Brain pericyte (primary cell): ENCODE results near the gene PCSK4.

ENCODE experiments used
- DNase-seq: peaks from one replicate; pipeline ENCODE4 v3.0.0-alpha.2; 2012; ENCODE audit warnings: low read depth, low spot score

The PCSK4 gene

DNA sequence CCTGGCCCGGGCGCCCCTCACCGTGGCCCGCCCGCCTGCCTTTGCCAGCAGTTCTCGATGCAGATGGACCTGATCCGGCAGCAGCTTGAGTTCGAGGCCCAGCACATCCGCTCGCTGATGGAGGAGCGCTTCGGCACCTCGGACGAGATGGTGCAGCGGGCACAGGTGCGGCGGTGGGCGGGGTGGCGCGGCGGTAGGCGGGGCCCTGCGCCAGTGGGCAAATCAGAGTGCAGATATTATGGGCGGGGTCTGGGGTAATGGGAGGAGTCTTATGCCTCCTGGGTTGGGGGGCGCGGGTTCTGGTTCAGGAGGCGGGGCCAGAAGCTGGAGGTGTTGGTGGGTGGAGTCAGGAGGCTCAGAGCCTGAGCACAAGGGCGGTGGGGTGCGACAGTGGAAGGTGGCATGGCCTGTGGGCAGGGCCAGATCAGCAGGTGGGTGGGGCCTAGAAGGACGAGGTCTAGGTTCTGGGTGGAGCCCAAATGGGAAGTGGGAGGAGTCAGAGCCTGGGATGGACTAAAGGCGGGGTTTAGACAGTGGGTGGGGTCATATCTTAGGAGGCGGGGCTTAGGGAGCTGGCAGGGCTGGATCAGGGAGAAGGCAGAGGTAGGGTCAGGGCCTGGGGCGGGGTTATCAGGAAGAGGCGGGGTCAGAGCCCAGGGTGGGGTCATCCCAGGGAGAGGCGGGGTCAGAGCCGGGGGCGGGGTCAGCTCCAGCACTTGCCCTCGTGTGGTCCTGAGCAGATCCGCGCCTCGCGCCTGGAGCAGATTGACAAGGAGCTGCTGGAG is 34.6 kb downstream of the PCSK4 start:
- DNase-seq = no peak

DNA sequence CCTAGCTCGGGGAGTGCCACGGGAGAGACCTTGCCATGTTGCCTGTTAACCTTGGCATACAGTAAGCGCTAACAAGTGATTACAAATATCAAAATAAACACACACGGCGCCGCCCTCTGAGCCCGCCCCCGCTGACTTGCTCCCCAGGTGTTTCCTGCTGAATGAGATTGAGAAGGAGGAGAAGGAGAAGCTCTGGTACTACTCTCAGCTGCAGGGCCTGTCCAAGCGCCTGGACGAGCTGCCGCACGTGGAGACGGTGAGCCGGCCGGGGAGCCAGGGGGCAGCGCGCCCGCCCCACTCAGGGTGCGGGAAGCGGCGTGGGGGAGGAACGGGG is 35.2 kb downstream of the PCSK4 start:
- DNase-seq = no peak

DNA sequence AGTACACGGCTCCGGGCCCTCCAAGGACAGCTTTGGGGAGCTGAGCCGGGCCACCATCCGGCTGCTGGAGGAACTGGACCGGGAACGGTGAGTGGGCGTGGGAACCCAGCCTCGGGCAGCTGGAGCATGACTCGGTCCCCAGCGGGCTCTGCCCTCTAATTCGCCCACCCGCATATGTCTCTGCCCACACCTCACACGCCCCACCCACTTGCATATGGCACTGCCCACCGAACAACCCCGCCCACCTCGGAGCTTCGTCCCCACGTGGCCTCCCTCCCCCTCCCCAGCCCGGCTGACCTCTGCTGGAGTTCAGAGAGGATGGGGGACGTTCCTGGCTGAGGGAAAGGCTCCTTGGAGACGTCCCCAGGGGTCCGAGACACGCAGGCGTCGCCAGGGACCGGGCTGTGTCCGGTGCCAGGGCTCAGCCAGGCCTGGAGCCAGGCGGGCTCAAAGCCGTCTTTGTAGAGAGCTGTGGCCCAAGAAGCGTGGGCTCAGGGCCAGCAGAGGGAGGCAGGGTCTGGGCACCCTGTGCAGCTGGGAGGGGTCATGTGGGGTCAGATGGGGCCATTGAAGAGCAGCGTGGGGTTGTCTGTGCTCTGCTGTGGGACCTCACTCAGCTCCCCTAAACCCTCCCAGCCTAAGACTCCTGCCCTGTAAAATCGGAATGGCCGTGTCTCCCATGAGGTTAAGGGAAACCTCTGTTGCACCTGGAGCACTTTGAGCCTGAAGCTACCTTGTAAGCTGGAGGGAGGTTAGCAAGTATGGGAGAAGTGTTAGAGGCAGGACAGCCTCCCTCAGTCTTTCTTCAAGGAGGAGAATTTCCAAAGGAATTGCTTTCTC is 36.4 kb downstream of the PCSK4 start:
- DNase-seq = no peak

DNA sequence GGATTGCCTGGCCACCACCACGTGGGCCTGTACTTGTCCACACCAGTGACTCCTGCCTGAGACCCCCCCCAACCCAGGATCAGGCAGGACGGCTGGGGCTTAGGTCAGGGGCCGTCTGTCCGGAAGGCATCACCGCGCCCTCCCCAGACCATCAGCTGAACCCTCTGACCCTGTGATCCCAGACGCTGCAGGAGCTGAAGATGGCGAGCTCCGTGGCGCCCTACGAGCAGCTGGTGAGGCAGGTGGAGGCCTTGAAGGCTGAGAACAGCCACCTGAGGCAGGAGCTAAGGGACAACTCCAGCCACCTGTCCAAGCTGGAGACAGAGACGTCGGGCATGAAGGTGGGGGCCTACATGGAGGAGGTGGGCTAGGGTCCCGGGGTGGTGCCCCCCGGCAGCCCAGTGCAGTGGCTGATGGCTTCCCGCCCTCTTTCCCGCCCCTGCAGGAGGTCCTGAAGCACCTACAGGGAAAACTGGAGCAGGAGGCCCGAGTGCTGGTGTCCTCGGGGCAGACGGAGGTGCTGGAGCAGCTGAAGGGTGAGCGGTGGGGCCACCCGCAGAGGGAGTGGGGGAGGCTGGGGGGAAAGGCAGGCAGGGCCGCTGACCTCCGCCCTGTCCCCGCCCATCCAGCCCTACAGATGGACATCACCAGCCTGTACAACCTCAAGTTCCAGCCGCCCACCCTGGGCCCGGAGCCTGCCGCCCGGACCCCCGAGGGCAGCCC is 37.2 kb downstream of the PCSK4 start:
- no peak for DNase-seq

DNA sequence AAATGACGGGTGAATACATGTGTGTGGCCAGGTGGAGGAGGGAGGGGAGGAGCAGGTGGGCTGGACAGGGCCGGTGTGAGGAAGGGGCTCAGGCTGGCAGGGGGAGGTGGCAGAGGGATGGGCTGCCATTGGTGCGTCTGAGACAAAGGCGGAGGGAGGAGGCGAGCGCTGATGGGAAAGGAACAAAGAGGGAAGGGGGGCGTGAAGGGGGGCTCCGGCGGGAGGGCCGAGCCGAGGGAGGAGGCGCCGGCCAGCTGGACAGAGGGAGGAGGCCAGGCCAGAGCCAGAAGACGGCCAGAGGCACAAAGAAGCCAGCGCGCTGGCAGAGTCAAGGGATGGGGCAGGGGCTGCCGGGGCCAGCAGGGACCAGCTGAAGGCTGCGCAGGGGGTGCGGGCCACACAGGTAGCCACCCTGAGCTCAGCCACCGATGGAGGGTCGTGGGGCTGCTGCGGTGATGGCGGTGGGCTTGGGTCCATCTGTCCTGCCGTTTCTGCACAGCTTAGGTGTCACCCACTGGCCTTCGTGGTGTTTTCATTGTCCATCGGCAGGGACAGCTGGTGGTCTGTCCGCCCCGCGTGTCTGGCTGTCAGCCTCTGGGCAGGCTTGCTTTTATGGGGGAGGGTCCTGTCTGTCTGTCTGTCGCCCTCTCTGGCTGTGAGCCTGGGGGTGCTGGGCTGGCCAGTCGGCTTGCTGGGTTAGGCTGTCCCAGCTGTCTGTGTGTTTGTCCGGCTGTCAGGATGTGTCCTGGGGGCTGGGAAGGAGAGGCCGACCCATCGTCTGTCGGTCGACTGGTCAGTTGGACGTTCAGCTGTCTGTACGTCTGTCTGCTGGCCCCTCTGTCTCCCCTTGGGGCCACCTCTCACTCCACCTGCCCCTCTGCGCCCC is 38.0 kb downstream of the PCSK4 start:
- no peak for DNase-seq

DNA sequence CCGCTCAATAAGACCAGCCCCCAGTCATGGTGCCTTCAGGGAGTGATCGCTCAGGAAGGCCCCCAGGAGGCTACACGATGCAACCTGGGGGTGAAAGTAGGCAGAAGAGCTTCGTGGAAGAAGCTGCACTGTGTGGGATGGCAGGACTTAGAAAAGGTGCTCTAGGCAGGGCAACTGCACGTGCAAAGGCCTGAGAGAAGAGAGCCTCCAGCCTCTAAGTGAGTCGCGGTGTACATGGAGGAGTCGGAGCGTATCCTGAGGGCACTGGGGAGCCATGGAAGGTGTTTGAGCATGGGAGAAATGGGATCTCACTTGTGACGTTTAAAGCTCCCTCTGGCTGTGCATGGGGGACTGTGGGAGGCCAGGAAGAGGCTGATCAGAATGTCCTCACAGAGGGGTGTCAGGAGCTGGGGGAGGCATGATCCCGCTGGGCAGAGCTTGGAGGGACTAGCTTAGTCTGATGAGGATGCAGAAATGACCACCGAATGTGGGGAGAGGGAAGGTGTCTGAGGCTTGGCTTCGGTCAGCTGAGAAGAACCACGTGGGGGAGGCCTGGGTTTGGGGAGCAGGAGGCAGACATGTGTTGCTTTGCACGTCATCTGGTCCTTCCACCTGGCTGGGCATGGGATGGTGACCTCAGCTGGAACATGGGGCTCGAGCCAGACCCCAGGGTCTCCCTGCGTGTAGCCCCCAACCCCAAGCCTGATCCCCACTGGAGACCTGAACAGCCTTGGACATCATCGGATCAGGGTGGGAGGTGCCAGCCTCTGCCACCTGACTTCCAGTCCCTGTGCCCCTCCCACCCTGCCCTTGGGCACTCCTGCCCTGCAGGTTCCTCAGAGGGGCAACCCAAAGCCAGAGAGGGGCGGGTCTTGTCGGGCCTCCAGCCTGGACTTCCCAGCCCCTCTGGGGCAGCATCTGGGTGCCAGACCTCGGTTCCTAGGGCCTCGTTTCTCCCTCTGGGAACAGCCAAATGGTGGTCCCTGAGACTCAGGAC is 39.1 kb downstream of the PCSK4 start:
- no peak for DNase-seq

DNA sequence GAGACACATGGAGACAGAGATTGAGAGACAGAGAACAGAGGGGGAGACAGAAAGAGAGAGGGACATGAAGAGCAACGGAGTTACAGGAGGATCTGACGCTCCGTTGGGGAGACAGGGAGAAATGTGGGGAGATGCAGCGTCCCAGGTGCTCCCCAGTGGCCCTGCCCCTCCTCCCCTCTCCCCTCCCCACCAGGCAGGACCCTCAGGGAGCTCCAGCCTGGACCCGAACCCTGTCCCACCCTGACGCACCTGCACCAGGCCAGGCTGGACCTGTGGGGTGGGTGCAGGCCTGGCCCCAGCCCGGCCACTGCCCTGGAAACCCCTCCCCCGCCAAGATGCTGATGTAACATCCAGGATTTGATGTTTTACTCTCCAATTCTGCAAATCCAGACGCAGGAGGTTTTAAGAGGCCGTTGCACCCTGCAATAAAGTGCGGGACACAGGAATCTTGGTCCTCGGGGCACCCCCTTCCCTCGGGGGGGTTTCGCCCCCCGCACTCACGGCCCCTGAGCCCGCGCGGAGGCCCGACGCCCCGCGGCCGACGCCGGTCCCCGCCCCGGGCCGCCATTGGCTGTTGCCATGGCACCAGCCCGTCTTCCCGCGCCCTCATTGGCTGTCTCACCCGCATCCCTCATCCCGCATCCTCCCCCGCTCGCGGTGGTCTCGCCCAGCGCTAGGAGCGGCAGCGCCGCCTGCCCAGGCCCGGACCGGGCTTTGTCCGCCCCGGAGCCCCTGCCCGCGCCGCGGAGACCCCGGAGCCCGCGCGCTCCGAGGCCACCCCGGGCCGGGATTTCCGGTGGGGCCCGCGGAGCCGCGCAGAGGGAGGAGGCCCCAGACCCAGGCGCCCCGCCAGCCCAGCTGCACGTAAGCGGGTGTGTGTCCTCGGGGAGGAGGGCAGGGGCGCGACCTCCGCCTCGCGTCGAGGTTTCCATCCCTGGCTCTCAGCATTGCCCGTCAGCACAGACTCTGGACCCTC is 40.4 kb downstream of the PCSK4 start, which contains the start of gene APC2:
APC2 (plus strand) TSS at position 655 of the 976 bp plus-strand sequence. CDS start 2,881 bp downstream, outside the sequence.
- no peak for DNase-seq

DNA sequence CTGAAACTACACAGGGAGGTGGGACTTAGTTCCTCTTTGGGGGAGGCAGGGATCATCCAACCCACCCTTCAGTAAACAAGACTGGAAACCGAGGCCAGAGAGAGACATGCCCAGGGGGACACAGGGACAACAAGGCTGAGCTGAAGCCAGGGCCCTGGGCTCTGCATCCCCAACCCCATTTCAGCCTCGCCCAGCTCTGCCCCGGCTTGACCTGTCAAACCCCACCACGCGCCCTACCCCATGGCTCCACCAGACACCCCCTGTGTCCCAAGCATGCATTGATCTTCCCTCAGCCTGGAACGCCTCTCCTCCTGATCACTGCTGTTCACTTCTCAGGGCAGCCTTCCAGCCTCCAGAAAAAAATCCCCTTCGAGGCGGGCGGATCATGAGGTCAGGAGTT is 42.2 kb downstream of the PCSK4 start:
- DNase-seq = no peak

DNA sequence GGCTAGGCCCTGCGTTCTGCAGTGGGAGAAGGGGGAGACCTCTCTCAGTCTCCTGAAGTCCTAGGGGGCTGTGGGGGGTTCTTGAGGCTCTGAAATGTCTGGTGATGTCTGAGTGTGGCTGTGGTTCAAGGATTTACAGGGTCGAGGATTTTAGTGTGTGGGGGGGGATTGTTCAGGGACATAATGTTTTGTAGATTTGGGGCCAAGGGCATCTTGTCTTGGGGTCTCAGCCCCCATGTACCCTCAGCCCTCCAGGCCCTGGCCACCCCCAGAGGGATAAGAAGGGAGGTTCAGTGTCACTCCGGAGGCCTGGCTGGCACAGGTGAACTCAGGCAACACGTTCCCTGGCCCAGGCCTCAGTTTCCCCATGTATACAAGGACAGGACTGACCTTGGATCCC is 42.6 kb downstream of the PCSK4 start:
- DNase-seq = no peak

DNA sequence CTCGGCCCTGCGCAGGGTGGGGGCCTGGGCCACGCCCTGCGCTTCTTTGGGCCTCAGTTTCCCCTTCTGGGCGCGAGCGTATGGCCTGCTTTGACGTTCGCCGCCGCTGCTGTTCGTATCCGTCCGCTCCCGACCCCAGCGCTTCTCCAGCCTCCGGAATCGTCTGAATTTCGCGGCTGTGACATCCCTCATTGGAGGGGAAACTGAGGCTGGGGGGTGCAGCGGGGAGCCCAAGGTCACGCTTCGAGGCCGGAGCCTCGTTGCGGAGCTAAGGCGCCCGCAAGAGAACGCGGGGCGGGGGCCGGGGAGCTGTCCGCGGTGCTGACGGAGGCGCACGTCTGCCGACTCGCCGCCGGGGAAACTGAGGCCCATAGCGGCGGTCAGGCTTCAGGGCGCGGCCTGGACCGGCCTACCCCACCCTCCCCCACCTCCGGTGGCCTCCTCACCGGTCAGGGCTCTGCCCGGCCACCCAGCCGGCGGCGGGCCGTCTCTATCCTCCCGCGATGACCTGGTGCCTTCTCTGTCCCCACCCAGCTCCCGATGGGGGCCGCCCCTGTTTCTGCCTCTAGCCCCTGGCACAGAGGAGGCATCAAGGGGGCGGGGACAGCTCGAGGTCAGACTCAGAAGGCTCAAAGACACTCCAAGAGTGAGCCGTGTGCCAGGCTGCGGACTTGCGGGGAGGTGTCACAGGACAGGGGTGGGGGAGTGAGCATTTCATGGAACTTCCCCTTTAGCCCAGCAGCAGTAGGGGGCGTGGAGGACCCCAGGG is 43.3 kb downstream of the PCSK4 start:
- no peak for DNase-seq

DNA sequence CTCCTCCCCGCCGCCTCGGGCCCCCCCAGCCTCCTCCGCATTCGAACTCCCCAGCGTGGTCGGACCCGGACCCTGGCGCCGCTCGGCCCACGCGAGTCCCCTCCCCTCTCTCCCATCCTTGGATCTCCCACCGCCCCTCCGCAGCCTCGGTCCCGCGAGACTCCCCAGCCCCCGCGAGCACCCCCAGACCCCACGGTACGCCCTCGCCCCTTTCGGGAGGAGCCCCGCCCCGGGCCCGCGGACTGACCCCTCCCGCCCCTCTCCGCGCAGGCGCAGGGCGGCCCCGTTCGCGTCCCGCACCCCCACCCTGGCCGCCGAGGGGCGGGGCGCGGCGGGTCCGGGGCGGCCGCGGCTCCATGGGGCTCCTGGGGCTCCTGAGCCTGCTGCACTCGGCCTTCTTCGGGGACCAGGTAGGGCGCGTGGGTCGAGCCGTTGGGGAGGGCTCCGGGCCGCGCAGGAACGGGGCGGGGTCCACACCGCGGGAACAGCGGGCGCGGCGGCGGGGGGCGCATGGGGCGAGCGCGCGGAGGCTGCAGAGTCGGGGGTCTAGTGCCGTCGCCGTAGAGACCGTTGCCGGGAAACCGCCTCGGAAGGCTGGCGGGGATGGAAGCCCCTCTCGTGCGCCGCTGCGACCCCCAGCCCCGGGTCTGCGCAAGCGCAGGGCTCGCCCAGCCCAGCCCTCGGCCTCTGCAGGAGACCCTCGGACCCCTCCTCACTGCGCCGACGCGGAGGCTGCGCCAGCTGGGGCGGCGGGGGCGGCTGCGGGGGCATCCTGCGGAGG is 44.0 kb downstream of the PCSK4 start:
- DNase-seq = no peak

DNA sequence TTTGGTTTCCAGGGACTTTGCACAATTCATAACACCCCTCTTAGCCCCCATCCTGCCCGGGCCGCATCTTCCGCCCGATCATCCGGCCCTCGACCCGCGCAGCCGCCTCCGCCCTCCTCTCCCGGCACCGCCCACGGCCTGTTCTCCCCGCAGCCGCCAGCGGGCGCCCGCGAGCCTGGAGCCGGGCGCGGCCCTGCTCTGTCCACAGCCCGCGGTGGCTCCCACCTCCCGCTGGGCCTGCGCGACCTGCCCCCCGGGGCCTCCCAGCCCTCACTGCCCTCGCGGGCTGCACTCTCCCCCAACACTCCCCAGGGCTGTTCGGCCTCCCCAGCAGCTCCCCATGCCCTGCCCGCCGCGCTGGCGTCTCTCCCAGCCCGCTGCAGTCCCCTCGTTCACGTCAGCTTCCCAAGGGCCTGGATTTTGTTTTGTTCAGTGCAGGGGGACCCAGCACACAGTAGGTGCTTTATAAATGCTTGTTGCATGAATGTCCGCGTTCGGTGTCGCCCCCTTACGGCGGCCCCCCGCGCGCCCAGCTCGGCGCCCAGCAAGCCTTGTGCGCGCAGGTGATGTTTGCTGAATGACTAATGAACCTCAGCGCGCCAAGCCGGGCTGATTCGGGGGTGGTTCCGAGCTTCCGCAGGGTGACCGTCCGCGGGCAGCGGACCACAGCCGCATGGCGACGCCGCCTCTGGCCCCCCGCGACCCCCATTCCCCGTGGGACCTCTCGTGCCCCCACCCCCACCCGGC is 44.8 kb downstream of the PCSK4 start:
- DNase-seq = no peak

DNA sequence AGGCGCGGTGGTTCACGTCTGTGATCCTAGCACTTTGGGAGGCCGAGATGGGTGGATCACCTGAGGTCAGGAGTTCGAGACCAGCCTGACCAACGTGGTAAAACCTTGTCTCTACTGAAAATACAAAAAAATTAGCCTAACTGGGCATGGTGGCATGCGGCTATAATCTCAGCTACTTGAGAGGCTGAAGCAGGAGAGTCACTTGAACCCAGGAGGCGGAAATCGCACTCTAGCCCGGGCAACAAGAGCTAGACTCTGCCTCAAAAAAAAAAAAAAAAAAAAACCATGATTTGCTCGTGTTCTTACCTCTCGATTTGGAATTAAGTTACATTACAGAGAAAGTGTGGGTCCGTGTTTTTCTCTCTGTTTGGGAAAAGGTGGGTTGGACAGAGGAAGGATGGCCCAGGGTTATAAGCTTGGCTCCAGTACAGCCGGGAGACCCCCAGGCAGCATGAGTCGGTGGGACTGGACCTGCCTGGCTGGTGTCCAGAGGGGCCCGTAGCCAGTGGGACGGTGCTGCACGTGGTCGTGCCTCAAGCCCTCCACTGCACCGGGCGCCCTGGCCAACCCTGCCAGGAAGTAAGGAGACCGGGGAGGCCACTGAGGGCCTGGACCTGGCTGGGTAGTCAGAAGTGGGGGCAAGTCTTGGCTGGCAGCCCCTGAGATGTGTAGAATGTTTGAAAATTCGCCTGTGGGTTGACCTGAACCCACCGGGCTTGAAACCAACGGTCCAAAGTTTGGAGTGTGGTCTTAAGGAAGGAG is 48.3 kb downstream of the PCSK4 start:
- no peak for DNase-seq

DNA sequence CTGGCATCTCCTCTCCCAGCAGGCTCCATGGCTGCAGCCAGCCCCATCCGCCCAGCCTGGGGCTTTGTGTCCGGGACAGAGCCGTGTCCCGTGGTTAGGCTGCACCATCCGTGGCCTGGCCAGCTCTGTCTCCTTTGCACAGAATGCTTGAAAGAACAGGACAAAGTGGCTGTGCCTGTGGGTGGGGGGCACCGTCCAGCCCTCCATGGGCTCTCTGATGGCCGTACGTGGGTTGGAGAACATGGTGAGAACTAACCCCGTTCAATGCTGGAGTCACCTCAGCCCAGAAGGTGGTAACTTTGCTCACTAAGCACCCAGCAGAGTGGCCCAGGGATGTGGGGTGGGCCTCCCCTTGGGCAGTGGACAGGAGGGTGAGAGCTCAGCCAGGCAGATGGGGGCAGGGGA is 49.1 kb downstream of the PCSK4 start:
- DNase-seq = no peak

DNA sequence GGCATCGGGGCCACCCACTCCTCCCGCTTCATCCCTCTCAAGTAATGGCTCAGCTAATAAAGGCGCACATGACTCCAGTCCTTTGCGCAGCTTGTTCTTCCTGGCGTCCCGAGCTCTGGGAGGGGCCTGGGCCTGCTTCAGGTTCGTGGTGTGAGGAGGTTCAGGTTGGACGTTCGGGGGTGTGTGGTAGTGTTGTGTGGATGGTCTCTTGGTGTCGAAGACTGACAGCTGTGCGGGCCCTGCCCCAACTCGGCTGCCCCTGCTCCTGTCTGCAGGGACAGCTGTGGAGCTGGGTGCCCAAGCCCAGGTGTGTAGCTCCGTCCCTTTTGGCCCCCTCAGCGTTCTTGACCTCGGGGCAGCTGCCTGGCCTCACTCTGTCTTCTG is 49.7 kb downstream of the PCSK4 start:
- no peak for DNase-seq
